ENCODE measurements around the gene ABLIM1. TPM values are rescaled to one million over a fixed set of nuclear protein-coding genes. Genes with fewer than 3 reads are reported as not detected.

Gene ABLIM1
- total RNA-seq, 4 donors from 2014 or later: 83.1 to 145 (median 120) TPM

DNA sequence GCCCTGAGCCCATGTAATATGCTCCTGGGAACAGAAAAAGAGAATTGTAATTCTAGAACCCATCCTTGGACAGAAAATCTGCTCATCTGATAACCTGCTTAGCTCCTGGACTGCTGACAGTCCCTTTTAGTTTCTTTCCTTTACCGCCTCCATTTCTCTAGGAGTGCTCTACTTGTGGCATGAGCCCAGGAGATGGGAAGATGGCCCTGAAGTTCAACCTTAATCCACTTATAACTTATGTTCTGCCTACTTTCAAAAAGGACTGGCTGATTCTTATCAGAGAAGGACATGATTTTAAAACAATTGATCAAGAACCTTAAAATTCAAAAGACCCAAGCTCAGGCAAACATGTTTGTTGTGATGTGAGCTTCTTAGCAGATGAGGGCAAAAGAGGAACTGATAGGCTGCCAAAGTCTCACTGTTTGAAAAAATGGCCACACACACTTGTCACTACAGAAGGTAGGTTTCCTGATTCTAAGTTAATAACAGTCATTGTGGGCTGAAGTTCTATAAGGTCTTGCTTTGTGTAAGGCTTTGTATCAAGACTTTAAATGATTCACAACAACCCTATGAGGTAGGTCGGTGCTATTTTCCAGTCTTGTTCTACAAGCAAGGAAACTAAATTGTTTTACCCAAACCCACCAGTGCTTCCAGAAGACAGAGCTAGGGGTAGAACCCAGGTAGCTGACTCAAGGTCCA lies 159.5 kb downstream of the ABLIM1 start:
- no peak for DNase-seq (ENCODE audit: extremely low spot score)
- Histone ChIP-seq H3K27me3 (no peaks in the 10 kb centered on the region), H3K27ac (replicated peaks in 1 of 4) (no peak overlapping the region), H3K4me3 (no peak overlapping the region), H3K36me3 (peaks cover 0 to 54% (median 0%) of the 10 kb centered on the region in 4 donors), H3K4me1 (peaks cover 12 to 34% (median 21%) of the 10 kb centered on the region in 4 donors), H3K9me3 (no peaks in the 10 kb centered on the region)
- 79% methylated on average over 2 of the region's 2 CpGs for WGBS
- TF ChIP-seq, protein P1, sequence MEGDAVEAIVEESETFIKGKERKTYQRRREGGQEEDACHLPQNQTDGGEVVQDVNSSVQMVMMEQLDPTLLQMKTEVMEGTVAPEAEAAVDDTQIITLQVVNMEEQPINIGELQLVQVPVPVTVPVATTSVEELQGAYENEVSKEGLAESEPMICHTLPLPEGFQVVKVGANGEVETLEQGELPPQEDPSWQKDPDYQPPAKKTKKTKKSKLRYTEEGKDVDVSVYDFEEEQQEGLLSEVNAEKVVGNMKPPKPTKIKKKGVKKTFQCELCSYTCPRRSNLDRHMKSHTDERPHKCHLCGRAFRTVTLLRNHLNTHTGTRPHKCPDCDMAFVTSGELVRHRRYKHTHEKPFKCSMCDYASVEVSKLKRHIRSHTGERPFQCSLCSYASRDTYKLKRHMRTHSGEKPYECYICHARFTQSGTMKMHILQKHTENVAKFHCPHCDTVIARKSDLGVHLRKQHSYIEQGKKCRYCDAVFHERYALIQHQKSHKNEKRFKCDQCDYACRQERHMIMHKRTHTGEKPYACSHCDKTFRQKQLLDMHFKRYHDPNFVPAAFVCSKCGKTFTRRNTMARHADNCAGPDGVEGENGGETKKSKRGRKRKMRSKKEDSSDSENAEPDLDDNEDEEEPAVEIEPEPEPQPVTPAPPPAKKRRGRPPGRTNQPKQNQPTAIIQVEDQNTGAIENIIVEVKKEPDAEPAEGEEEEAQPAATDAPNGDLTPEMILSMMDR (IDR thresholded peaks at IDR 0.05): no peak
- TF ChIP-seq POLR2A (IDR thresholded peaks at IDR 0.05; ENCODE audit: low read depth) (no peak), POLR2AphosphoS5 (IDR thresholded peaks at IDR 0.05) (no peak), EP300 (IDR thresholded peaks at IDR 0.05) (no peak)
- intact Hi-C loops (cut with DNase I): no loop called here

DNA sequence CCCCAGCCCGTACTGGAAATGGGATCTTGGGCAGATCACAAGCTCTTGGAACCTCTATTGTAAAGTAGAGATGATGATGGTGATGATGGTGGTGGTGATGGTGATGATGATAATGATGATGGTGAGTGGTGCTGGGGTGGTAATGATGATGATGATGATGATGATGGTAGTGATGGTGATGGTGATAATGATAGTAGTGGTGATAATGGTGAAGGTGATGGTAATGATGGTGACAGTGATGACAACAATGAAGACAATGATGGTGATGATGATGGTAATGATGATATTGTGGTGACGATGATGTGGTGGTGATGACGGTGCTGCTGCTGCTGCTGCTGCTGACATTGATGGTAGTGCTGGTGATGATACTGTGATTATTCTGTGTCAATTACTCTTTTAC lies 162.8 kb downstream of the ABLIM1 start:
- intact Hi-C loops (cut with DNase I): no loop called here

GRCh38 chr10:114492351-114493037 lies 165.6 kb downstream of the ABLIM1 start:
- Histone ChIP-seq H3K36me3 (peaks cover 0 to 73% (median 12%) of the 10 kb centered on the region in 4 donors), H3K27me3 (no peaks in the 10 kb centered on the region), H3K9me3 (no peaks in the 10 kb centered on the region), H3K27ac (replicated peaks in 1 of 4) (peak overlapping the region in 3 of 4 donors; percentile 22 to 63 (median 53)), H3K4me3 (no peak overlapping the region), H3K4me1 (peaks cover 34 to 62% (median 37%) of the 10 kb centered on the region in 4 donors)
- intact Hi-C loops (cut with DNase I): no loop called here
- no peak for TF ChIP-seq POLR2AphosphoS5 (IDR thresholded peaks at IDR 0.05)
- TF ChIP-seq EP300 (IDR thresholded peaks at IDR 0.05): no peak
- TF ChIP-seq POLR2A (IDR thresholded peaks at IDR 0.05; ENCODE audit: low read depth): no peak
- TF ChIP-seq, protein P1 (IDR thresholded peaks at IDR 0.05): no peak
- DNase-seq (ENCODE audit: extremely low spot score): no peak
- WGBS: 24% methylated on average over 4 of the region's 4 CpGs

More for the DNA sequence above, 162.8 kb downstream of the ABLIM1 start:
- peaks cover 21 to 50% (median 30%) of the 10 kb centered on the region in 4 donors for H3K4me1 ChIP-seq
- WGBS: 95% methylated on average over 3 of the region's 3 CpGs
- H3K27me3 ChIP-seq: no peaks in the 10 kb centered on the region
- H3K36me3 ChIP-seq: peaks cover 0 to 60% (median 0%) of the 10 kb centered on the region in 4 donors
- TF ChIP-seq POLR2A (IDR thresholded peaks at IDR 0.05; ENCODE audit: low read depth): no peak
- H3K4me3 ChIP-seq: no peak overlapping the region
- no peak overlapping the region for H3K27ac ChIP-seq (replicated peaks in 1 of 4)
- DNase-seq (ENCODE audit: extremely low spot score): no peak
- no peaks in the 10 kb centered on the region for H3K9me3 ChIP-seq

- intact Hi-C loops (cut with DNase I): no loop called here
- no peak for DNase-seq (ENCODE audit: extremely low spot score)
Measured at GRCh38 chr10:114491933-114492332, 166.1 kb downstream of the ABLIM1 start.

GRCh38 chr10:114491419-114491818 lies 166.7 kb downstream of the ABLIM1 start:
- Histone ChIP-seq H3K36me3 (peaks cover 0 to 74% (median 20%) of the 10 kb centered on the region in 4 donors), H3K27ac (replicated peaks in 1 of 4) (peak overlapping the region; percentile 22 to 63 (median 46))
- intact Hi-C loops (cut with DNase I): no loop called here

More at GRCh38 chr10:114491933-114492332, 166.1 kb downstream of the ABLIM1 start:
- WGBS: 44% methylated on average over 4 of the region's 4 CpGs
- no peak overlapping the region for H3K4me3 ChIP-seq
- no peak for TF ChIP-seq EP300 (IDR thresholded peaks at IDR 0.05)
- TF ChIP-seq, protein P1 (IDR thresholded peaks at IDR 0.05): no peak
- H3K36me3 ChIP-seq: peaks cover 0 to 74% (median 17%) of the 10 kb centered on the region in 4 donors
- peak overlapping the region; percentile 22 to 63 (median 46) for H3K27ac ChIP-seq (replicated peaks in 1 of 4)
- no peaks in the 10 kb centered on the region for H3K9me3 ChIP-seq
- peaks cover 34 to 68% (median 37%) of the 10 kb centered on the region in 4 donors for H3K4me1 ChIP-seq
- no peaks in the 10 kb centered on the region for H3K27me3 ChIP-seq

More at GRCh38 chr10:114491419-114491818, 166.7 kb downstream of the ABLIM1 start:
- H3K9me3 ChIP-seq: no peaks in the 10 kb centered on the region
- 51% methylated on average over 3 of the region's 3 CpGs for WGBS
- no peak for DNase-seq (ENCODE audit: extremely low spot score)
- H3K4me3 ChIP-seq: no peak overlapping the region
- H3K27me3 ChIP-seq: no peaks in the 10 kb centered on the region
- H3K4me1 ChIP-seq: peaks cover 34 to 73% (median 39%) of the 10 kb centered on the region in 4 donors
- TF ChIP-seq POLR2AphosphoS5 (IDR thresholded peaks at IDR 0.05): peak in 1 of 2 donors; percentile 16
- no peak for TF ChIP-seq EP300 (IDR thresholded peaks at IDR 0.05)
- TF ChIP-seq POLR2A (IDR thresholded peaks at IDR 0.05; ENCODE audit: low read depth): no peak
- TF ChIP-seq, protein P1 (IDR thresholded peaks at IDR 0.05): no peak

All from esophagus muscularis mucosa (tissue), 4 donors.